Keratinocyte (primary cell): ENCODE data around the gene EYS. TPM values are rescaled to one million over a fixed set of nuclear protein-coding genes. Genes with fewer than 3 reads are reported as not detected.

Experiments
- DNase-seq: peaks from one replicate; pipeline ENCODE4 v3.0.0-alpha.2; 2011; ENCODE audit warnings: low read depth, missing footprints, low spot score
- FAIRE-seq: peaks from 2 replicates; lab custom pipeline; 2011; peaks lifted over from hg19 to GRCh38; lab: Jason Lieb, UNC
- H2AFZ ChIP-seq: 2 replicates; pipeline ENCODE4 v1.6.0; 2012; ENCODE audit warnings: low read length, control low read depth, inconsistent platforms; ENCODE audit not compliant: control insufficient read depth
- H3K27ac ChIP-seq: 2 replicates; pipeline ENCODE4 v1.5.1; 2011; ENCODE audit warnings: low read length; ENCODE audit not compliant: control insufficient read depth, insufficient read depth
- H3K27me3 ChIP-seq: 3 replicates; pipeline ENCODE4 v1.6.0; 2011; ENCODE audit warnings: low read length; ENCODE audit not compliant: control insufficient read depth, insufficient read depth; ENCODE audit errors: extremely low read depth
- H3K36me3 ChIP-seq, 2 experiments: 2 replicates in 1 of 2; 3 replicates in 1 of 2; pipeline ENCODE4 v1.5.1; 2011; ENCODE audit warnings: low read length in 2 of 2, mild to moderate bottlenecking in 1 of 2; ENCODE audit not compliant: control insufficient read depth in 2 of 2, insufficient read depth in 2 of 2; ENCODE audit errors: extremely low read depth in 1 of 2
- H3K4me1 ChIP-seq: 3 replicates; pipeline ENCODE4 v1.5.1; 2011; ENCODE audit warnings: low read length; ENCODE audit not compliant: control insufficient read depth, insufficient read depth; ENCODE audit errors: extremely low read depth
- H3K4me2 ChIP-seq: 3 replicates; pipeline ENCODE4 v1.6.0; 2011; ENCODE audit warnings: low read depth, low read length; ENCODE audit not compliant: control insufficient read depth, insufficient read depth; ENCODE audit errors: extremely low read depth
- H3K4me3 ChIP-seq, 3 experiments: fragments of 200-600 bp in 1 of 3; sonication (generic) in 1 of 3; 2 replicates in 2 of 3; 3 replicates in 1 of 3; pipeline ENCODE4 v1.5.1; 2011 to 2016; ENCODE audit warnings: low read length in 3 of 3, mild to moderate bottlenecking in 3 of 3, control low read depth in 2 of 3, inconsistent platforms in 1 of 3, low read depth in 1 of 3, mixed read lengths in 1 of 3, mixed run types in 1 of 3, moderate library complexity in 1 of 3; ENCODE audit not compliant: control insufficient read depth in 2 of 3, insufficient read depth in 2 of 3; ENCODE audit errors: extremely low read depth in 1 of 3
- H3K79me2 ChIP-seq: 2 replicates; pipeline ENCODE4 v1.6.0; 2012; ENCODE audit warnings: low read length; ENCODE audit not compliant: control insufficient read depth, insufficient read depth
- H3K9ac ChIP-seq: 3 replicates; pipeline ENCODE4 v1.6.0; 2011; ENCODE audit warnings: low read length; ENCODE audit not compliant: control insufficient read depth, insufficient read depth; ENCODE audit errors: extremely low read depth
- H3K9me1 ChIP-seq: 3 replicates; pipeline ENCODE4 v1.6.0; 2011; ENCODE audit warnings: low read length; ENCODE audit not compliant: control insufficient read depth, insufficient read depth; ENCODE audit errors: extremely low read depth
- H3K9me3 ChIP-seq: 2 replicates; pipeline ENCODE4 v1.5.1; 2012; ENCODE audit warnings: low read depth, low read length; ENCODE audit not compliant: control insufficient read depth
- H4K20me1 ChIP-seq: 3 replicates; pipeline ENCODE4 v1.6.0; 2011; ENCODE audit warnings: low read length; ENCODE audit not compliant: control insufficient read depth, insufficient read depth; ENCODE audit errors: extremely low read depth
- CTCF ChIP-seq, 3 experiments: IDR thresholded peaks in 1 of 3; conservative IDR thresholded peaks in 1 of 3; optimal IDR thresholded peaks in 1 of 3; 2 replicates in 2 of 3; 3 replicates in 1 of 3; pipeline versions ENCODE3 to v1.5.1; 2011; ENCODE audit warnings: low read length in 3 of 3, mild to moderate bottlenecking in 3 of 3, moderate library complexity in 2 of 3, control low read depth in 1 of 3, inconsistent platforms in 1 of 3; ENCODE audit not compliant: insufficient read depth in 2 of 3; ENCODE audit errors: extremely low read depth in 1 of 3
- EZH2 ChIP-seq: IDR thresholded peaks from one replicate; pipeline ENCODE4 v1.6.1; 2012; ENCODE audit warnings: inconsistent platforms, mild to moderate bottlenecking, low read length, moderate library complexity
- dilution Hi-C: fragments of 300-500 bp; cut with MboI; formaldehyde crosslinking; loops from one replicate; pipeline ENCODE4 v1.7.0; 2020; ENCODE audit warnings: low sequenced_read_pairs; ENCODE audit not compliant: extremely low pct_ligation_motif_present
- polyA plus RNA-seq, 5 experiments: library from polyadenylated mRNA; depleted of rRNA in 3 of 5; stranded (reverse) in 3 of 5; stranded (forward) in 1 of 5; unstranded in 1 of 5; fragments of >200 nt; gene quantifications; 1 replicate in 1 of 5; 2 replicates in 3 of 5; 3 replicates in 1 of 5; pipeline versions ENCODE4 v1.2.1 to v1.2.3, GENCODE V29; 2011 to 2012; ENCODE audit warnings: missing spikeins in 2 of 5, low read depth in 1 of 5, low replicate concordance in 1 of 5

Gene EYS
- polyA plus RNA-seq, 1 donor (not counting 4 experiments of a cell fraction or from before 2014, with no cell fraction given) = 0.34 TPM

- DNase-seq = no peak
- Histone ChIP-seq H3K9me3 (no peaks in the 10 kb centered on the region), H3K4me2 (no peak overlapping the region), H4K20me1 (no peaks in the 10 kb centered on the region), H2AFZ (no peak overlapping the region), H3K4me3 (no peak overlapping the region), H3K79me2 (no peaks in the 10 kb centered on the region), H3K9ac (no peak overlapping the region), H3K4me1 (no peaks in the 10 kb centered on the region), H3K27me3 (no peaks in the 10 kb centered on the region), H3K9me1 (no peaks in the 10 kb centered on the region), H3K27ac (no peak overlapping the region), H3K36me3 (no peaks in the 10 kb centered on the region)
- TF ChIP-seq EZH2 = no peak
- TF ChIP-seq CTCF (optimal IDR thresholded peaks at IDR 0.05 in 1 of 3, IDR thresholded peaks at IDR 0.05 in 1 of 3, conservative IDR thresholded peaks at IDR 0.05 in 1 of 3; ENCODE audit: extremely low read depth in 1 of 3, insufficient read depth in 2 of 3, low read length in 3 of 3) = no peak
- dilution Hi-C loops = no loop called here
- no peak for FAIRE-seq
Observed at GRCh38 chr6:64121011-64121565, 1585.9 kb downstream of the EYS start.

DNA sequence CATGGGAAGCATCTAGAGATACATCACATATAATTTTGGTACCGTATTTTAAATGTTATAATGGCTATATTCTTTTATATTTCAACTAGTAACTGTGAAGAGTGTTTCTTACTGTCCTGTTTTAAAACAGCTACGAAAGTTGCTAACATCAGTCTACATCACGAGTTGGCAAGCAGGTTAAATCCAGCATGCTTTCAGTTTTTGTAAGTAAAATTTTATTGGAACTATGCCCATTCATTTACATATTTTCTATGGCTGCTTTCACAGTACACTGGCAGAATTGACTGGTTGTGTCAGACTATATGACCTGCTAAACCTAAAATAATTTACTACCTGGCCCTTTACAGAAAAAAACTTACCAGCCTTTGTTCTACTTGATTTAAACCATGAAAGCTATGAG is 1593.3 kb downstream of the EYS start:
- dilution Hi-C loops = no loop called here
- no peaks in the 10 kb centered on the region for H4K20me1 ChIP-seq
- TF ChIP-seq EZH2 (no peak), CTCF (optimal IDR thresholded peaks at IDR 0.05 in 1 of 3, IDR thresholded peaks at IDR 0.05 in 1 of 3, conservative IDR thresholded peaks at IDR 0.05 in 1 of 3; ENCODE audit: extremely low read depth in 1 of 3, insufficient read depth in 2 of 3, low read length in 3 of 3) (no peak)
- H3K9me1 ChIP-seq = no peaks in the 10 kb centered on the region
- FAIRE-seq (no peak), DNase-seq (no peak)
- no peaks in the 10 kb centered on the region for H3K27me3 ChIP-seq
- no peak overlapping the region for H3K27ac ChIP-seq
- no peaks in the 10 kb centered on the region for H3K36me3 ChIP-seq
- no peak overlapping the region for H3K4me2 ChIP-seq
- no peak overlapping the region for H3K9ac ChIP-seq
- H3K9me3 ChIP-seq = no peaks in the 10 kb centered on the region
- no peaks in the 10 kb centered on the region for H3K79me2 ChIP-seq
- H3K4me1 ChIP-seq = no peaks in the 10 kb centered on the region
- H2AFZ ChIP-seq = no peak overlapping the region
- no peak overlapping the region for H3K4me3 ChIP-seq
